ENCODE measurements around the gene BTNL9.
"Not testable (repeated sequence)": the region's sequence is repeated elsewhere in the genome, so short reads cannot be mapped to it uniquely, and the experiment has no call there.

Gene BTNL9

GRCh38 chr5:181039931-181040630 is at the start of gene BTNL9:
Gene BTNL9, plus strand, starts transcription at chr5:181040266. Its CDS starts 5,224 bp downstream, at chr5:181045490.
- no peak for DNase-seq (ENCODE audit: low read depth)

GRCh38 chr5:180990882-180991242 is 49.2 kb upstream of the BTNL9 start:
- DNase-seq (ENCODE audit: low read depth), result no peak

GRCh38 chr5:181001947-181002346 is 38.1 kb upstream of the BTNL9 start:
- DNase-seq (ENCODE audit: low read depth), result no peak

GRCh38 chr5:181005791-181006190 is 34.3 kb upstream of the BTNL9 start:
- no peak for DNase-seq (ENCODE audit: low read depth)

- no peak for DNase-seq (ENCODE audit: low read depth)
Observed at GRCh38 chr5:181008136-181008535, 31.9 kb upstream of the BTNL9 start.

GRCh38 chr5:181010018-181010417 is 30.0 kb upstream of the BTNL9 start:
- not testable (repeated sequence) for DNase-seq (ENCODE audit: low read depth)

GRCh38 chr5:181014654-181015053 is 25.4 kb upstream of the BTNL9 start:
- DNase-seq (ENCODE audit: low read depth), result not testable (repeated sequence)

GRCh38 chr5:181017448-181017847 is 22.6 kb upstream of the BTNL9 start:
- DNase-seq (ENCODE audit: low read depth), result not testable (repeated sequence)

GRCh38 chr5:181020688-181021087 is 19.4 kb upstream of the BTNL9 start:
- no peak for DNase-seq (ENCODE audit: low read depth)

- DNase-seq (ENCODE audit: low read depth), result no peak
Observed at GRCh38 chr5:181024245-181025064, 15.6 kb upstream of the BTNL9 start.

- DNase-seq (ENCODE audit: low read depth), result no peak
Observed at GRCh38 chr5:181027452-181028031, 12.5 kb upstream of the BTNL9 start.

- no peak for DNase-seq (ENCODE audit: low read depth)
Observed at GRCh38 chr5:181028032-181028819, 11.8 kb upstream of the BTNL9 start.

- no peak for DNase-seq (ENCODE audit: low read depth)
Observed at GRCh38 chr5:181031716-181032115, 8.3 kb upstream of the BTNL9 start.

- no peak for DNase-seq (ENCODE audit: low read depth)
Observed at GRCh38 chr5:181035991-181036815, 3.9 kb upstream of the BTNL9 start.

- DNase-seq (ENCODE audit: low read depth), result no peak
Observed at GRCh38 chr5:181036816-181037364, 3.2 kb upstream of the BTNL9 start.

- no peak for DNase-seq (ENCODE audit: low read depth)
Observed at GRCh38 chr5:181037365-181037861, 2.7 kb upstream of the BTNL9 start.

GRCh38 chr5:181039471-181039870 is 595 bp upstream of the BTNL9 start:
- no peak for DNase-seq (ENCODE audit: low read depth)

GRCh38 chr5:181040631-181040945 is 522 bp downstream of the BTNL9 start:
- DNase-seq (ENCODE audit: low read depth), result no peak

GRCh38 chr5:181041043-181041442 is 977 bp downstream of the BTNL9 start:
- no peak for DNase-seq (ENCODE audit: low read depth)

- no peak for DNase-seq (ENCODE audit: low read depth)
Observed at GRCh38 chr5:181042036-181042713, 2.1 kb downstream of the BTNL9 start.
